SK-N-SH (cell line): Measurements from ENCODE around the gene SLC26A1. TPM values are rescaled to one million over a fixed set of nuclear protein-coding genes. Genes with fewer than 3 reads are reported as not detected.

ENCODE experiments used
- CTCF ChIA-PET: fragments of 300-600, 350-600 bp; formaldehyde crosslinking; extraction: SDS; loops from one replicate; lab custom pipeline; 2021; lab: Yijun Ruan, JAX
- POLR2A ChIA-PET: fragments of 350-600 bp; sonication (Branson Sonifier 250); formaldehyde crosslinking; extraction: SDS; loops from one replicate; lab custom pipeline; 2020; ENCODE audit warnings: antibody characterized with exemption, inconsistent platforms; lab: Yijun Ruan, JAX
- DNase-seq: peaks from one replicate; pipeline ENCODE4 v3.0.0; 2012
- H2AFZ ChIP-seq: fragments of 200-600 bp; sonication (generic); 2 replicates; pipeline ENCODE4 v1.8.1; 2016; ENCODE audit warnings: antibody characterized with exemption, mild to moderate bottlenecking, low read depth
- H3F3A ChIP-seq: fragments of 200-600 bp; sonication (generic); replicated peaks from 2 replicates; pipeline ENCODE3; 2016; ENCODE audit warnings: antibody characterized with exemption, mild to moderate bottlenecking; ENCODE audit not compliant: insufficient read depth
- H3K27ac ChIP-seq, 2 experiments: fragments of 200-500 bp in 1 of 2; fragments of 200-600 bp in 1 of 2; sonication (Bioruptor generic) in 1 of 2; sonication (generic), shearing (Covaris generic) in 1 of 2; 2 replicates each; pipeline versions ENCODE4 v1.5.1 to v1.6.1; 2014 to 2016; ENCODE audit warnings: low read depth in 2 of 2, inconsistent platforms in 1 of 2, low read length in 1 of 2, mild to moderate bottlenecking in 1 of 2, mixed read lengths in 1 of 2
- H3K27me3 ChIP-seq: fragments of 200-600 bp; sonication (generic), shearing (Covaris generic); 2 replicates; pipeline ENCODE4 v1.6.1; 2016; ENCODE audit warnings: mixed run types; ENCODE audit not compliant: insufficient read depth
- H3K36me3 ChIP-seq, 2 experiments: fragments of 200-500 bp in 1 of 2; fragments of 200-600 bp in 1 of 2; sonication (Bioruptor generic) in 1 of 2; sonication (generic) in 1 of 2; replicated peaks in 1 of 2; 2 replicates each; pipeline versions ENCODE3 to v1.5.1; 2014 to 2016; ENCODE audit warnings: low read length in 1 of 2, mild to moderate bottlenecking in 1 of 2; ENCODE audit not compliant: insufficient read depth in 2 of 2, control insufficient read depth in 1 of 2
- H3K4me1 ChIP-seq, 2 experiments: fragments of 200-500 bp in 1 of 2; fragments of 200-600 bp in 1 of 2; sonication (Bioruptor generic) in 1 of 2; sonication (generic), shearing (Covaris generic) in 1 of 2; 2 replicates each; pipeline versions ENCODE4 v1.5.1 to v1.6.1; 2014 to 2016; ENCODE audit warnings: low read depth in 1 of 2, low read length in 1 of 2, mixed run types in 1 of 2; ENCODE audit not compliant: insufficient read depth in 2 of 2, control insufficient read depth in 1 of 2
- H3K4me2 ChIP-seq: fragments of 200-600 bp; sonication (generic), shearing (Covaris generic); 2 replicates; pipeline ENCODE4 v1.6.1; 2017; ENCODE audit warnings: mixed run types
- H3K4me3 ChIP-seq, 2 experiments: fragments of 200-500 bp in 1 of 2; fragments of 200-600 bp in 1 of 2; sonication (Bioruptor generic) in 1 of 2; sonication (generic), shearing (Covaris generic) in 1 of 2; 2 replicates each; pipeline versions ENCODE4 v1.5.1 to v1.8.1; 2014 to 2016; ENCODE audit warnings: low read depth in 2 of 2, inconsistent platforms in 1 of 2, low read length in 1 of 2, mild to moderate bottlenecking in 1 of 2, mixed read lengths in 1 of 2, moderate library complexity in 1 of 2
- H3K79me2 ChIP-seq: fragments of 200-600 bp; sonication (generic); 2 replicates; pipeline ENCODE4 v1.8.1; 2017; ENCODE audit warnings: mild to moderate bottlenecking; ENCODE audit not compliant: insufficient read depth
- H3K9ac ChIP-seq: fragments of 200-600 bp; sonication (generic); 2 replicates; pipeline ENCODE4 v1.6.1; 2017; ENCODE audit warnings: mixed run types
- H3K9me2 ChIP-seq: fragments of 200-600 bp; sonication (generic); 2 replicates; pipeline ENCODE4 v1.6.1; 2017; ENCODE audit warnings: mixed run types
- H3K9me3 ChIP-seq: fragments of 200-600 bp; sonication (generic); 2 replicates; pipeline ENCODE4 v1.6.1; 2017; ENCODE audit warnings: mixed run types, mild to moderate bottlenecking, moderate library complexity
- H4K20me1 ChIP-seq: fragments of 200-600 bp; sonication (generic); 2 replicates; pipeline ENCODE4 v1.6.1; 2017; ENCODE audit warnings: mild to moderate bottlenecking, mixed run types; ENCODE audit not compliant: insufficient read depth
- CHD2 ChIP-seq: fragments of 150-350 bp; IDR thresholded peaks from 2 replicates; pipeline ENCODE4 v1.6.1; 2018; ENCODE audit warnings: low read length; ENCODE audit not compliant: partially characterized antibody
- CTCF ChIP-seq: fragments of 200-600 bp; sonication (generic); IDR thresholded peaks from 2 replicates; pipeline ENCODE4 v1.6.1; 2017; ENCODE audit warnings: antibody characterized with exemption, mild to moderate bottlenecking, moderate library complexity
- EZH2phosphoT487 ChIP-seq: fragments of 200-600 bp; sonication (generic); IDR thresholded peaks from 2 replicates; pipeline ENCODE4 v1.6.1; 2017; ENCODE audit warnings: low read depth, mixed run types, mild to moderate bottlenecking, antibody characterized with exemption, moderate library complexity, borderline replicate concordance
- FOXJ3 ChIP-seq: sonication (generic); formaldehyde crosslinking; IDR thresholded peaks from 2 replicates; pipeline ENCODE4 v1.5.1; 2020; ENCODE audit warnings: mild to moderate bottlenecking, missing genetic modification reagents
- GABPA ChIP-seq: IDR thresholded peaks from 2 replicates; pipeline ENCODE4 v1.4.0; 2012; ENCODE audit warnings: low read depth, mild to moderate bottlenecking
- MEF2A ChIP-seq: IDR thresholded peaks from 2 replicates; pipeline ENCODE4 v1.4.0; 2012; ENCODE audit warnings: low read depth, borderline replicate concordance
- NRF1 ChIP-seq: IDR thresholded peaks from 2 replicates; pipeline ENCODE4 v1.6.1; 2012; ENCODE audit warnings: low read depth, mild to moderate bottlenecking, low read length
- PBX3 ChIP-seq: IDR thresholded peaks from 2 replicates; pipeline ENCODE4; 2012
- RAD21 ChIP-seq: IDR thresholded peaks from 2 replicates; pipeline ENCODE4 v1.6.1; 2012; ENCODE audit warnings: mild to moderate bottlenecking, low read length
- RXRA ChIP-seq: IDR thresholded peaks from 2 replicates; pipeline ENCODE4 v1.4.0; 2012; ENCODE audit warnings: low read depth, mild to moderate bottlenecking, borderline replicate concordance
- SIN3A ChIP-seq: IDR thresholded peaks from 2 replicates; pipeline ENCODE4 v1.6.1; 2012; ENCODE audit warnings: low read depth, mild to moderate bottlenecking, low read length, moderate library complexity, borderline replicate concordance
- SMC3 ChIP-seq: IDR thresholded peaks from 2 replicates; pipeline ENCODE4 v1.6.1; 2012; ENCODE audit warnings: low read depth, low read length, improper control_type of control experiment
- TAF1 ChIP-seq: IDR thresholded peaks from 2 replicates; pipeline ENCODE4 v1.6.1; 2012; ENCODE audit warnings: low read depth, mild to moderate bottlenecking, low read length, moderate library complexity, borderline replicate concordance
- TEAD4 ChIP-seq: IDR thresholded peaks from 2 replicates; pipeline ENCODE4 v1.4.0; 2012; ENCODE audit warnings: mild to moderate bottlenecking, borderline replicate concordance; ENCODE audit not compliant: insufficient read depth
- WGBS: methylation state at CpG from one replicate; pipeline ENCODE4 v1.1.6; 2017; ENCODE audit warnings: low lambda C conversion rate; 5-methylcytosine and 5-hydroxymethylcytosine counted together
- polyA plus RNA-seq, 3 experiments: library from polyadenylated mRNA; depleted of rRNA; stranded (reverse); fragments of >200 nt; gene quantifications; 2 replicates each; pipeline ENCODE4 v1.2.3, GENCODE V29; 2012
- TF ChIP-seq, protein P1 (sequence below): fragments of 150-350 bp; IDR thresholded peaks from 2 replicates; pipeline ENCODE4 v1.6.1; 2017; ENCODE audit warnings: antibody characterized with exemption, low read length, low read depth, borderline replicate concordance
- TF ChIP-seq, protein P2 (sequence below): fragments of 150-350 bp; IDR thresholded peaks from 2 replicates; pipeline ENCODE4 v1.6.1; 2016; ENCODE audit warnings: mild to moderate bottlenecking, low read depth, low read length
- TF ChIP-seq, protein P3 (sequence below): IDR thresholded peaks from 2 replicates; pipeline ENCODE4 v1.4.0; 2012; ENCODE audit warnings: low read depth, borderline replicate concordance

SLC26A1 gene
- polyA plus RNA-seq, 1 of the 3 experiments (the other 2 are of a cell fraction): 0.05 TPM

DNA sequence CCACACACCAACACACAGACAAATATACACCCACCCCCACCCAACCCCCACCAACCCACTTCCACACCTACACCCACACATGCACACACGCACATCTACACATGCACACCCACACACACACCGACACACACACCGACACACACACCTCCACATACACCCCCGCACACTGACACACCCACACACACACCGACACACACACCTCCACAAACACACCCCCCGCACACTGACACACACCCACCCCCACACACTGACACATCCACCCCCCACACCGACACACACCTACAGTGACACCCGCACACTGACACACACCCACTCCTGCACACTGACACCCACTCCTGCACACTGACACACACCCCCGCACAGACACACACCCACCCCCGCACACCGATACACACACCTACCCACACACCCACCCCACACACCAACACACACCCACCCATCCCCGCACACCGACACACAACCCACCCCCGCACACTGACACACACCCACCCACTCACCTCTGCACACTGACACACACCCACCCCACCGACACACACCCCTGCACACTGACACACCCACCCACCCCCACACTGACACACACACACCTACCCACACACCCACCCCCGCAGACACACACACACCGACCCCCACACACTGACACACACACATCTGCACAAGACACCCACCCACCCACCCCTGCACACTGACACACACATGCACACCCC lies 49.3 kb upstream of the SLC26A1 start:
- Histone ChIP-seq H3K9me2 (no peaks in the 10 kb centered on the region), H4K20me1 (no peaks in the 10 kb centered on the region), H3K36me3 (no peaks in the 10 kb centered on the region), H3K4me3 (no peak overlapping the region), H3F3A (peaks cover 16% of the 10 kb centered on the region), H3K9me3 (no peaks in the 10 kb centered on the region), H2AFZ (no peak overlapping the region), H3K9ac (no peak overlapping the region), H3K27me3 (peaks cover 9% of the 10 kb centered on the region; the same call in 1 of the 2 replicates), H3K79me2 (no peaks in the 10 kb centered on the region), H3K27ac (no peak overlapping the region), H3K4me2 (no peak overlapping the region), H3K4me1 (peaks cover 3 to 34% of the 10 kb centered on the region in 2 experiments; a peak in 3 of 4 replicates)
- 91% methylated on average over 17 of the region's 17 CpGs for WGBS
- no peak for DNase-seq
- ChIA-PET POLR2A (no interaction called here), CTCF (no interaction called here)
- no peak for TF ChIP-seq SMC3

- no peak for DNase-seq
- H3K27me3 ChIP-seq: peaks cover 9% of the 10 kb centered on the region; the same call in 1 of the 2 replicates
- 29% methylated on average over 5 of the region's 8 CpGs for WGBS
- H3K9me2 ChIP-seq: no peaks in the 10 kb centered on the region
- H3K4me3 ChIP-seq: no peak overlapping the region
- H3K79me2 ChIP-seq: no peaks in the 10 kb centered on the region
- H3K4me2 ChIP-seq: peak overlapping the region; percentile 10; the same call in 1 of the 2 replicates
- no peak for TF ChIP-seq MEF2A
- no peak for TF ChIP-seq PBX3
- no peak for TF ChIP-seq RXRA
- TF ChIP-seq RAD21: no peak
- no peak for TF ChIP-seq TAF1
- TF ChIP-seq, protein P1, sequence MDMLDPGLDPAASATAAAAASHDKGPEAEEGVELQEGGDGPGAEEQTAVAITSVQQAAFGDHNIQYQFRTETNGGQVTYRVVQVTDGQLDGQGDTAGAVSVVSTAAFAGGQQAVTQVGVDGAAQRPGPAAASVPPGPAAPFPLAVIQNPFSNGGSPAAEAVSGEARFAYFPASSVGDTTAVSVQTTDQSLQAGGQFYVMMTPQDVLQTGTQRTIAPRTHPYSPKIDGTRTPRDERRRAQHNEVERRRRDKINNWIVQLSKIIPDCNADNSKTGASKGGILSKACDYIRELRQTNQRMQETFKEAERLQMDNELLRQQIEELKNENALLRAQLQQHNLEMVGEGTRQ: no peak
- TF ChIP-seq CTCF: no peak
- no peak for TF ChIP-seq NRF1
- TF ChIP-seq, protein P2, sequence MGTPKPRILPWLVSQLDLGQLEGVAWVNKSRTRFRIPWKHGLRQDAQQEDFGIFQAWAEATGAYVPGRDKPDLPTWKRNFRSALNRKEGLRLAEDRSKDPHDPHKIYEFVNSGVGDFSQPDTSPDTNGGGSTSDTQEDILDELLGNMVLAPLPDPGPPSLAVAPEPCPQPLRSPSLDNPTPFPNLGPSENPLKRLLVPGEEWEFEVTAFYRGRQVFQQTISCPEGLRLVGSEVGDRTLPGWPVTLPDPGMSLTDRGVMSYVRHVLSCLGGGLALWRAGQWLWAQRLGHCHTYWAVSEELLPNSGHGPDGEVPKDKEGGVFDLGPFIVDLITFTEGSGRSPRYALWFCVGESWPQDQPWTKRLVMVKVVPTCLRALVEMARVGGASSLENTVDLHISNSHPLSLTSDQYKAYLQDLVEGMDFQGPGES: no peak
- TF ChIP-seq CHD2: no peak
- TF ChIP-seq, protein P3, sequence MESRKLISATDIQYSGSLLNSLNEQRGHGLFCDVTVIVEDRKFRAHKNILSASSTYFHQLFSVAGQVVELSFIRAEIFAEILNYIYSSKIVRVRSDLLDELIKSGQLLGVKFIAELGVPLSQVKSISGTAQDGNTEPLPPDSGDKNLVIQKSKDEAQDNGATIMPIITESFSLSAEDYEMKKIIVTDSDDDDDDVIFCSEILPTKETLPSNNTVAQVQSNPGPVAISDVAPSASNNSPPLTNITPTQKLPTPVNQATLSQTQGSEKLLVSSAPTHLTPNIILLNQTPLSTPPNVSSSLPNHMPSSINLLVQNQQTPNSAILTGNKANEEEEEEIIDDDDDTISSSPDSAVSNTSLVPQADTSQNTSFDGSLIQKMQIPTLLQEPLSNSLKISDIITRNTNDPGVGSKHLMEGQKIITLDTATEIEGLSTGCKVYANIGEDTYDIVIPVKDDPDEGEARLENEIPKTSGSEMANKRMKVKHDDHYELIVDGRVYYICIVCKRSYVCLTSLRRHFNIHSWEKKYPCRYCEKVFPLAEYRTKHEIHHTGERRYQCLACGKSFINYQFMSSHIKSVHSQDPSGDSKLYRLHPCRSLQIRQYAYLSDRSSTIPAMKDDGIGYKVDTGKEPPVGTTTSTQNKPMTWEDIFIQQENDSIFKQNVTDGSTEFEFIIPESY: no peak
- no peak for TF ChIP-seq FOXJ3 (CRISPR knock-in tag)
- no peak for TF ChIP-seq TEAD4
- no peak for TF ChIP-seq EZH2phosphoT487
- no peak for TF ChIP-seq GABPA
- TF ChIP-seq SIN3A: no peak
- H3K27ac ChIP-seq: peak overlapping the region in 1 of 2 experiments; percentile 23; a peak in 2 of 4 replicates
- peaks cover 3 to 31% of the 10 kb centered on the region in 2 experiments; a peak in 3 of 4 replicates for H3K4me1 ChIP-seq
- POLR2A ChIA-PET: no interaction called here
- no peaks in the 10 kb centered on the region for H3K36me3 ChIP-seq
- H3K9me3 ChIP-seq: no peaks in the 10 kb centered on the region
- CTCF ChIA-PET: no interaction called here
- H4K20me1 ChIP-seq: no peaks in the 10 kb centered on the region
- no peak overlapping the region for H3K9ac ChIP-seq
- no peak overlapping the region for H2AFZ ChIP-seq
- H3F3A ChIP-seq: peaks cover 11% of the 10 kb centered on the region
Observed at GRCh38 chr4:1041936-1042330, 48.7 kb upstream of the SLC26A1 start.
